ENCODE measurements around the gene NALCN. TPM values are rescaled to one million over a fixed set of nuclear protein-coding genes. Genes with fewer than 3 reads are reported as not detected.

Gene NALCN
- total RNA-seq, 1 experiment from 2014 or later: 0.52 TPM

GRCh38 chr13:101449790-101450748, 33.8 kb upstream of the NALCN start:
- H3K4me3 ChIP-seq (ENCODE audit: low read depth, low read length, poor library complexity, severe bottlenecking): no peak overlapping the region
- no peaks in the 10 kb centered on the region for H3K27me3 ChIP-seq (replicated peaks; ENCODE audit: insufficient read depth, low read depth, low read length, poor library complexity)
- intact Hi-C loops (cut with micrococcal nuclease; ENCODE audit: unreplicated experiment): no loop called here
- H3K27ac ChIP-seq (ENCODE audit: low read depth, low read length, poor library complexity, severe bottlenecking): no peak overlapping the region
- H3K4me1 ChIP-seq (ENCODE audit: insufficient read depth, low read length, poor library complexity, severe bottlenecking): peaks cover 30% of the 10 kb centered on the region
- ChIA-PET POLR2A (ENCODE audit: low non-redundant PET) (no interaction called here), CTCF (no interaction called here)
- no peaks in the 10 kb centered on the region for H3K36me3 ChIP-seq (ENCODE audit: insufficient read depth, low read length, poor library complexity, severe bottlenecking)
- H3K9me3 ChIP-seq (ENCODE audit: low read depth, low read length, poor library complexity, severe bottlenecking): no peaks in the 10 kb centered on the region
- no peak for DNase-seq (ENCODE audit: low spot score)
- BruUV-seq (replicated peaks): no TSS peak
- TF ChIP-seq EZH2 (IDR thresholded peaks at IDR 0.05; ENCODE audit: borderline replicate concordance, low read depth, low read length, poor library complexity, severe bottlenecking) (no peak), CTCF (conservative IDR thresholded peaks at IDR 0.05; ENCODE audit: low read depth, low read length) (no peak)

DNA sequence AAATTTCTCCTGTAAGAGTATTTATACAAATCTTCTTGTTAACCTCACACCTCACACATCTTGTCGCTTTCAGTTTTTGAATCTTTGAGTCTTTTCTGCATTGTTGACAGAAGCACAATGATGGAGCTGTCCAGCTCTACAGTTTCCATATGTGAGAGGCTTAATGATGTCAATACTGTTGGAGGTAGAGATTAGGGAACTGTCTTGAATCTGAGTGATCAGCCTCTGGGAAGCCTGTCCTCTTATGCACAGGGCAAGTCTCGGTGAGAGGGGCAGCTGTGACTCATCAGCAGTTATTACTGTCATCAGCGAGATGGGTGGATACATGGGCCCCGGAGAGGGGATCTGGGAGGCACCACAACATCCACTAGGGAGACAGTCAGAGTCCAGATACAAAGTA, 31.5 kb upstream of the NALCN start:
- no peak overlapping the region for H3K4me3 ChIP-seq (ENCODE audit: low read depth, low read length, poor library complexity, severe bottlenecking)
- no peaks in the 10 kb centered on the region for H3K36me3 ChIP-seq (ENCODE audit: insufficient read depth, low read length, poor library complexity, severe bottlenecking)
- H3K9me3 ChIP-seq (ENCODE audit: low read depth, low read length, poor library complexity, severe bottlenecking): no peaks in the 10 kb centered on the region
- H3K27ac ChIP-seq (ENCODE audit: low read depth, low read length, poor library complexity, severe bottlenecking): no peak overlapping the region
- BruUV-seq (replicated peaks): no TSS peak
- no peaks in the 10 kb centered on the region for H3K27me3 ChIP-seq (replicated peaks; ENCODE audit: insufficient read depth, low read depth, low read length, poor library complexity)
- no peak for TF ChIP-seq EZH2 (IDR thresholded peaks at IDR 0.05; ENCODE audit: borderline replicate concordance, low read depth, low read length, poor library complexity, severe bottlenecking)
- TF ChIP-seq CTCF (conservative IDR thresholded peaks at IDR 0.05; ENCODE audit: low read depth, low read length): no peak
- CTCF ChIA-PET: no interaction called here
- intact Hi-C loops (cut with micrococcal nuclease; ENCODE audit: unreplicated experiment): no loop called here
- peaks cover 22% of the 10 kb centered on the region for H3K4me1 ChIP-seq (ENCODE audit: insufficient read depth, low read length, poor library complexity, severe bottlenecking)
- POLR2A ChIA-PET (ENCODE audit: low non-redundant PET): no interaction called here
- DNase-seq (ENCODE audit: low spot score): peak; percentile 25

DNA sequence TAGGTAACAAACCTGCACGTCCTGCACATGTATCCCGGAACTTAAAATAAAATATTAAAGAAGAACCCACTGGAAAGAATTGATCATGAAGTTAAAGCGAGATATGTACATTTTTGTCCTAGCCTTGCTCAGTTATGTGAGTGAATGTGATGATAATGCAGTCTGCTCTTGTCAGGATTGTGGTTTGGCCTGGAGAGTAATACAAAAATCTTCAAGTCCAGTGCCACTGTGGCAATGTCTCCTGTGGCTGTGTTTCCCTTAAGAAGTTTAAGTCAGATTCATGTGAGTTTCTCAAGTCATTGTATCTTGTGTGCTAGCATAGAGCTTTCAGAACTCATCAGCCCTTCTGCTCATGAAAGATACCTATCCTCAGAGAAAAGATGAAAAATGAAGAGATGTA, 18.2 kb upstream of the NALCN start:
- Histone ChIP-seq H3K27me3 (replicated peaks; ENCODE audit: insufficient read depth, low read depth, low read length, poor library complexity) (no peaks in the 10 kb centered on the region), H3K36me3 (ENCODE audit: insufficient read depth, low read length, poor library complexity, severe bottlenecking) (no peaks in the 10 kb centered on the region), H3K27ac (ENCODE audit: low read depth, low read length, poor library complexity, severe bottlenecking) (no peak overlapping the region), H3K4me3 (ENCODE audit: low read depth, low read length, poor library complexity, severe bottlenecking) (no peak overlapping the region), H3K4me1 (ENCODE audit: insufficient read depth, low read length, poor library complexity, severe bottlenecking) (no peaks in the 10 kb centered on the region), H3K9me3 (ENCODE audit: low read depth, low read length, poor library complexity, severe bottlenecking) (no peaks in the 10 kb centered on the region)
- DNase-seq (ENCODE audit: low spot score): no peak
- ChIA-PET POLR2A (ENCODE audit: low non-redundant PET) (no interaction called here), CTCF (no interaction called here)
- no peak for TF ChIP-seq CTCF (conservative IDR thresholded peaks at IDR 0.05; ENCODE audit: low read depth, low read length)
- TF ChIP-seq EZH2 (IDR thresholded peaks at IDR 0.05; ENCODE audit: borderline replicate concordance, low read depth, low read length, poor library complexity, severe bottlenecking): no peak
- intact Hi-C loops (cut with micrococcal nuclease; ENCODE audit: unreplicated experiment): no loop called here
- no TSS peak for BruUV-seq (replicated peaks)
